ENCODE results near the gene SRRT.
"Not testable (repeated sequence)": the region's sequence is repeated elsewhere in the genome, so short reads cannot be mapped to it uniquely, and the experiment has no call there.

Gene SRRT

DNA sequence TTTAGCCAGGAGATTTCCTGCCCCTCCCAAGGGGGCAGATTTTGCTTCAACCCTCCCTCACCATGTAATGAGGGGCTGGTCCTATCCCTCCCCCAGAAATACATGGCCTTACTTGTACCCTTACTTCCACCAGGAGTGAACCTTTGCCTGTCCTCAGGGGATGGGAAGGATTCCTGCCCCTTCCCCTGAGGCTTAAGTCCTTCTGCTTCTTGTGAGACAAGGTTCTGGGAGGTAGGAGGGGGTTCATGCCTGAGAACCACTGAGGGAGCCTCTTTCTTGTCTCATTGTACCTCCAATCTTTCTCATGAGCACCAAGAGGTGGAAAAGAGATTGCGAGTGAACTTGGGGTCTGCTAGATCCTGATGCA lies 54.9 kb downstream of the SRRT start:
- TF ChIP-seq, protein P1, sequence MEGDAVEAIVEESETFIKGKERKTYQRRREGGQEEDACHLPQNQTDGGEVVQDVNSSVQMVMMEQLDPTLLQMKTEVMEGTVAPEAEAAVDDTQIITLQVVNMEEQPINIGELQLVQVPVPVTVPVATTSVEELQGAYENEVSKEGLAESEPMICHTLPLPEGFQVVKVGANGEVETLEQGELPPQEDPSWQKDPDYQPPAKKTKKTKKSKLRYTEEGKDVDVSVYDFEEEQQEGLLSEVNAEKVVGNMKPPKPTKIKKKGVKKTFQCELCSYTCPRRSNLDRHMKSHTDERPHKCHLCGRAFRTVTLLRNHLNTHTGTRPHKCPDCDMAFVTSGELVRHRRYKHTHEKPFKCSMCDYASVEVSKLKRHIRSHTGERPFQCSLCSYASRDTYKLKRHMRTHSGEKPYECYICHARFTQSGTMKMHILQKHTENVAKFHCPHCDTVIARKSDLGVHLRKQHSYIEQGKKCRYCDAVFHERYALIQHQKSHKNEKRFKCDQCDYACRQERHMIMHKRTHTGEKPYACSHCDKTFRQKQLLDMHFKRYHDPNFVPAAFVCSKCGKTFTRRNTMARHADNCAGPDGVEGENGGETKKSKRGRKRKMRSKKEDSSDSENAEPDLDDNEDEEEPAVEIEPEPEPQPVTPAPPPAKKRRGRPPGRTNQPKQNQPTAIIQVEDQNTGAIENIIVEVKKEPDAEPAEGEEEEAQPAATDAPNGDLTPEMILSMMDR (conservative IDR thresholded peaks at IDR 0.05; ENCODE audit: low read length), result no peak
- no peak for DNase-seq (ENCODE audit: low read depth)
- H3K4me3 ChIP-seq (ENCODE audit: low read length), result no peak overlapping the region

GRCh38 chr7:100933734-100934133 lies 58.8 kb downstream of the SRRT start:
- TF ChIP-seq, protein P1 (conservative IDR thresholded peaks at IDR 0.05; ENCODE audit: low read length), result no peak
- no peak overlapping the region for H3K4me3 ChIP-seq (ENCODE audit: low read length)
- no peak for DNase-seq (ENCODE audit: low read depth)

DNA sequence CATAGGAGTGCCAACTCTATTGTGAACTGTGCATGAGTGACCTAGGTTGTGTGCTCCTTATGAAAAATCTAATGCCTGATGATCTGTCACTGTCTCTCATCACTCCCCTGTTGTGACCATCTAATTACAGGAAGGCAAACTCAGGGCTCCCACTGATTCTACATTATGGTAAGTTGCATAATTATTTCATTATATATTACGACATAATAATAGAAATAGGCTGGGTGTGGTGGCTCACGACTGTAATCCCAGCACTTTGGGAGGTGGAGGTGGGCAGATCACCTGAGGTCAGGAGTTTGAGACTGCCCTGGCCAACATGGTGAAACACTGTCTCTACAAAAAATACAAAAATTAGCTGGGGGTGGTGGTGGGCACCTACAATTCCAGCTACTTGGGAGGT lies 60.5 kb downstream of the SRRT start:
- not testable (repeated sequence) for H3K4me3 ChIP-seq (ENCODE audit: low read length); DNase-seq (ENCODE audit: low read depth)

DNA sequence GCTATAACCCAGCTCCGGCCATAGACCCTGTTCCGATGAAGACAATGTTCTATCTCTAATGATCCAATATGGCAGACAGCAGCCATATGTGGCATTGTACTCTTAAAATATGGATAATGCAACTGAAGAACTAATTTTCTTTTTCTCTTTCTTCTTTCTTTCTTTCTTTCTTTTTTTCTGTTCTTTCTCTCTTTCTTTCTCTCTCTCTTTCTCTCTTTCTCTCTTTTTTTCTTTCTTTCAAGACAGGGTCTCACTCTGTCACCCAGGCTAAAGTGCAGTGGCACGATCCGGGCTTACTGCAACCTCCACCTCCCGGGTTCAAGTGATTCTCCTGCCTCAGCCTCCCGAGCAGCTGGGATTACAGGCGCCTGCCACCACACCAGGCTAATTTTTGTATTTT lies 61.3 kb downstream of the SRRT start:
- not testable (repeated sequence) for DNase-seq (ENCODE audit: low read depth)

More for the DNA sequence above, 61.3 kb downstream of the SRRT start:
- H3K4me3 ChIP-seq (ENCODE audit: low read length), result not testable (repeated sequence)
